Measurements from ENCODE around the gene FUT3. TPM values are rescaled to one million over a fixed set of nuclear protein-coding genes. Genes with fewer than 3 reads are reported as not detected.

FUT3 gene
- total and polyA plus RNA-seq, 2 of the 4 experiments (the other 2 are of a cell fraction), result not detected

- TF ChIP-seq CHD1 (IDR thresholded peaks at IDR 0.05; ENCODE audit: low read depth, low read length) (no peak), SMC3 (IDR thresholded peaks at IDR 0.05; ENCODE audit: low read depth, low read length) (no peak)
Observed at GRCh38 chr19:5893907-5894703, 42.9 kb upstream of the FUT3 start (continued).

- dilution Hi-C loops (cut with HindIII; ENCODE audit: low sequenced_read_pairs, unreplicated experiment), result no loop called here
- no peak overlapping the region for H3K14ac ChIP-seq (replicated peaks; ENCODE audit: low read depth, low read length)
- H3K36me3 ChIP-seq (ENCODE audit: control insufficient read depth, insufficient read depth, low read length), result peaks cover 20% of the 10 kb centered on the region; the same call in 1 of the 2 replicates
- H3K9me3 ChIP-seq (ENCODE audit: control insufficient read depth, insufficient read depth, low read length), result no peaks in the 10 kb centered on the region
- 80% methylated on average over 3 of the region's 13 CpGs; no CpG with 5 or more reads in 1 of the 2 experiments for WGBS, 2 experiments (ENCODE audit: extremely low coverage in 2 of 2, insufficient read length in 1 of 2)
- H2BK5ac ChIP-seq (ENCODE audit: low read depth, low read length, poor library complexity, severe bottlenecking), result no peak overlapping the region
- no peak overlapping the region for H2AFZ ChIP-seq (replicated peaks; ENCODE audit: low read length, poor library complexity)
- 0 out of 2 replicates have a peak, but pooled peaks cover 3% of the 10 kb centered on the region for H3K9me1 ChIP-seq (ENCODE audit: insufficient read depth, low read length)
- H3K56ac ChIP-seq (ENCODE audit: extremely low read depth, insufficient read depth, low read length), result no peak overlapping the region
- no peak overlapping the region for H3K23ac ChIP-seq (ENCODE audit: low read depth, low read length)
- in situ Hi-C loops (cut with MboI; ENCODE audit: low sequenced_read_pairs), result loop anchor here (5.0 kb wide), 1 partner anchor 91 kb away; no protein-coding TSS in a partner anchor
- H4K5ac ChIP-seq (ENCODE audit: low read depth, low read length), result no peak overlapping the region
- no TSS peak for BruUV-seq (replicated peaks)
- H3K9ac ChIP-seq (ENCODE audit: low read depth, low read length), result no peak overlapping the region
- peaks cover 6 to 8% of the 10 kb centered on the region in 2 experiments; a peak in 3 of 4 replicates for H3K79me1 ChIP-seq (ENCODE audit: low read depth in 1 of 2, low read length in 2 of 2)
- no peaks in the 10 kb centered on the region for H3K27me3 ChIP-seq (ENCODE audit: control insufficient read depth, insufficient read depth, low read length)
- intact Hi-C loops (cut with micrococcal nuclease), result loop anchor here (2.0 to 5.0 kb wide), 2 partner anchors 66 to 129 kb away; no protein-coding TSS in a partner anchor
- H2AK5ac ChIP-seq (ENCODE audit: low read depth, low read length), result no peak overlapping the region
- peaks cover 20% of the 10 kb centered on the region for H4K20me1 ChIP-seq (ENCODE audit: insufficient read depth, low read length)
- no peak overlapping the region for H3K4me3 ChIP-seq (ENCODE audit: insufficient read depth, low read depth, low read length)
- H3K4me1 ChIP-seq (ENCODE audit: control insufficient read depth, insufficient read depth, low read length), result peaks cover 19% of the 10 kb centered on the region
- CTCF ChIA-PET, result interaction anchor here (0.6 to 4.6 kb wide), 4 partner anchors 63 to 114 kb away, joined by 3 to 37 read pairs (median 3); partner anchors contain the start of gene NRTN
- no peak overlapping the region for H2BK15ac ChIP-seq (ENCODE audit: low read depth, low read length)
- ATAC-seq (ENCODE audit: low read depth) (no peak), DNase-seq (no peak)
- no peak overlapping the region for H2BK20ac ChIP-seq (ENCODE audit: low read depth, low read length)
- POLR2A ChIA-PET (ENCODE audit: unreplicated experiment), result interaction anchor here (0.6 kb wide), 1 partner anchor 87 kb away, joined by 6 read pairs; no protein-coding TSS in a partner anchor
- H2AK9ac ChIP-seq (replicated peaks; ENCODE audit: low read depth, low read length, poor library complexity), result no peak overlapping the region
- no peak overlapping the region for H3K27ac ChIP-seq (ENCODE audit: insufficient read depth, low read length)
- no peak overlapping the region for H4K91ac ChIP-seq (ENCODE audit: insufficient read depth, low read depth, low read length)
- no peak overlapping the region for H3K4ac ChIP-seq (ENCODE audit: low read depth, low read length)
- H4K8ac ChIP-seq (ENCODE audit: low read depth in 2 of 2, low read length in 2 of 2), result no peak overlapping the region
- no peak overlapping the region for H2BK120ac ChIP-seq (ENCODE audit: low read depth, low read length)
- no peak overlapping the region for H3K4me2 ChIP-seq (ENCODE audit: low read depth, low read length)
- no peak overlapping the region for H3K18ac ChIP-seq (ENCODE audit: low read depth, low read length)
- TF ChIP-seq CTCF (conservative IDR thresholded peaks at IDR 0.05; ENCODE audit: low read depth, low read length), result no peak
- no peak for TF ChIP-seq NFE2L2 (IDR thresholded peaks at IDR 0.05; ENCODE audit: low read depth, low read length)
- TF ChIP-seq CEBPB (IDR thresholded peaks at IDR 0.05; ENCODE audit: low read depth, low read length), result no peak
- TF ChIP-seq MAZ (IDR thresholded peaks at IDR 0.05; ENCODE audit: borderline replicate concordance, low read depth, low read length), result no peak
- no peak for TF ChIP-seq RFX5 (IDR thresholded peaks at IDR 0.05; ENCODE audit: low read depth, low read length)
- TF ChIP-seq ELK1 (IDR thresholded peaks at IDR 0.05; ENCODE audit: borderline replicate concordance, low read depth, low read length), result no peak
- TF ChIP-seq BHLHE40 (IDR thresholded peaks at IDR 0.05; ENCODE audit: low read depth, low read length), result no peak
- no peak for TF ChIP-seq RAD21 (IDR thresholded peaks at IDR 0.05; ENCODE audit: low read length)
- TF ChIP-seq FOS (IDR thresholded peaks at IDR 0.05; ENCODE audit: low read depth, low read length), result no peak
- no peak for TF ChIP-seq SMC3 (IDR thresholded peaks at IDR 0.05; ENCODE audit: low read depth, low read length)
- no peak for TF ChIP-seq MXI1 (IDR thresholded peaks at IDR 0.05; ENCODE audit: borderline replicate concordance, low read depth, low read length)
- no peak for TF ChIP-seq POLR2A (IDR thresholded peaks at IDR 0.05; ENCODE audit: low read depth, low read length)
Observed at GRCh38 chr19:5893296-5893903, 42.2 kb upstream of the FUT3 start.
